Measurements from ENCODE around the gene NT5M. TPM values are rescaled to one million over a fixed set of nuclear protein-coding genes. Genes with fewer than 3 reads are reported as not detected.

The NT5M gene
- total RNA-seq, 1 donor from 2014 or later, result 8.5 TPM

GRCh38 chr17:17350491-17351355 lies 47.5 kb downstream of the NT5M start:
- ATAC-seq (ENCODE audit: poor library complexity) (no peak), DNase-seq (peak; percentile 28)
- intact Hi-C loops (cut with DNase I), result no loop called here

GRCh38 chr17:17351356-17351891 lies 48.3 kb downstream of the NT5M start:
- intact Hi-C loops (cut with DNase I), result no loop called here
- peak; percentile 32 for DNase-seq
- no peak for ATAC-seq (ENCODE audit: poor library complexity)

GRCh38 chr17:17351901-17352781 lies 49.0 kb downstream of the NT5M start:
- intact Hi-C loops (cut with DNase I), result no loop called here
- peak; percentile 47 for ATAC-seq (ENCODE audit: poor library complexity)
- peak; percentile 64 for DNase-seq

- DNase-seq, result peak; percentile 38
- no peak for ATAC-seq (ENCODE audit: poor library complexity)
These were observed 49.9 kb downstream of the NT5M start for GRCh38 chr17:17352836-17353624.

GRCh38 chr17:17353625-17354484 lies 50.7 kb downstream of the NT5M start:
- no peak for ATAC-seq (ENCODE audit: poor library complexity)
- intact Hi-C loops (cut with DNase I), result loop anchor here (2.0 kb wide), 1 partner anchor 289 kb away; no protein-coding TSS in a partner anchor
- DNase-seq, result peak; percentile 27

More at GRCh38 chr17:17352836-17353624, 49.9 kb downstream of the NT5M start:
- intact Hi-C loops (cut with DNase I), result no loop called here

GRCh38 chr17:17354560-17355349 lies 51.6 kb downstream of the NT5M start:
- intact Hi-C loops (cut with DNase I), result loop anchor here (2.0 to 5.0 kb wide), 2 partner anchors 63 to 288 kb away; no protein-coding TSS in a partner anchor
- DNase-seq (peak; percentile 79), ATAC-seq (ENCODE audit: poor library complexity) (peak; percentile 77)

GRCh38 chr17:17355426-17355825 lies 52.3 kb downstream of the NT5M start:
- intact Hi-C loops (cut with DNase I), result loop anchor here (2.0 to 5.0 kb wide), 2 partner anchors 62 to 287 kb away; no protein-coding TSS in a partner anchor
- DNase-seq, result peak; percentile 10

GRCh38 chr17:17356149-17356930 lies 53.2 kb downstream of the NT5M start:
- ATAC-seq (ENCODE audit: poor library complexity) (peak; percentile 90), DNase-seq (peak; percentile 83)
- intact Hi-C loops (cut with DNase I), result loop anchor here (5.0 kb wide), 1 partner anchor 61 kb away; no protein-coding TSS in a partner anchor

More at GRCh38 chr17:17355426-17355825, 52.3 kb downstream of the NT5M start:
- ATAC-seq (ENCODE audit: poor library complexity), result no peak

- intact Hi-C loops (cut with DNase I), result loop anchor here (5.0 kb wide), 1 partner anchor 60 kb away; no protein-coding TSS in a partner anchor
- DNase-seq (no peak), ATAC-seq (ENCODE audit: poor library complexity) (no peak)
These were observed 53.7 kb downstream of the NT5M start for GRCh38 chr17:17356931-17357270.

- DNase-seq (no peak), ATAC-seq (ENCODE audit: poor library complexity) (no peak)
- intact Hi-C loops (cut with DNase I), result loop anchor here (5.0 kb wide), 1 partner anchor 59 kb away; no protein-coding TSS in a partner anchor
These were observed 55.0 kb downstream of the NT5M start for GRCh38 chr17:17358060-17358751.

GRCh38 chr17:17358866-17359265 lies 55.7 kb downstream of the NT5M start:
- DNase-seq (no peak), ATAC-seq (ENCODE audit: poor library complexity) (no peak)
- intact Hi-C loops (cut with DNase I), result loop anchor here (5.0 kb wide), 1 partner anchor 58 kb away; no protein-coding TSS in a partner anchor

GRCh38 chr17:17359271-17359670 lies 56.1 kb downstream of the NT5M start:
- intact Hi-C loops (cut with DNase I), result loop anchor here (5.0 kb wide), 1 partner anchor 58 kb away; no protein-coding TSS in a partner anchor
- no peak for ATAC-seq (ENCODE audit: poor library complexity)
- DNase-seq, result no peak

GRCh38 chr17:17360087-17360730 lies 57.0 kb downstream of the NT5M start:
- DNase-seq (no peak), ATAC-seq (ENCODE audit: poor library complexity) (no peak)
- intact Hi-C loops (cut with DNase I), result loop anchor here (5.0 kb wide), 2 partner anchors 132 to 227 kb away; no protein-coding TSS in a partner anchor

- no peak for DNase-seq
- intact Hi-C loops (cut with DNase I), result loop anchor here (5.0 kb wide), 2 partner anchors 131 to 226 kb away; no protein-coding TSS in a partner anchor
- no peak for ATAC-seq (ENCODE audit: poor library complexity)
These were observed 58.3 kb downstream of the NT5M start for GRCh38 chr17:17361543-17361866.

All from Right ventricle myocardium superior (tissue), 1 donor.